Activated T-helper 1 cell treated with anti-CD3 and anti-CD28 coated beads, Interleukin-2, amount 50 U/mL, for 16 hours (primary cell): ENCODE data around the gene NSD2.
"Not testable (repeated sequence)": the region's sequence is repeated elsewhere in the genome, so short reads cannot be mapped to it uniquely, and the experiment has no call there.

Source experiments
- DNase-seq, 2 donors: peaks; one replicate each; pipeline ENCODE4 v3.0.0-alpha.2; 2020; ENCODE audit warnings: low read depth in 1 of 2, low spot score in 1 of 2

The NSD2 gene

DNA sequence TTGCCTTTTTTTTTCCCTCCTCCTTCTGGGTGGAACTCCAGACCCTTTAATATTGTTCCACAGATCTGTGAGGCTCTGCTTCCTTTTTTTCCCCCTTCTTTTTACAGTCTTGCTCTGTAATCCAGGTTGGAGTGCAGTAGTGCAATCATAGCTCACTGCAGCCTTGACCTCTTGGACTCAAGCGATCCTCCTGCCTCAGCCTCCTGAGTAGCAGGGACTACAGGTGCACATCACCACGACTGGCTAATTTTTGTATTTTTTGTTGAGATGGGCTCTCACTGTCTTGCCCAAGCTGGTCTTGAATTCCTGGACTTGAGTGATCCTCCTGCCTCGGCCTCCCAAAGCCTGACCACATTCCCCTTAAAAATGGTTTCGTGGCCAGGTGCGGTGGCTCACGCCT is 26.8 kb downstream of the NSD2 start:
- no peak for DNase-seq

DNA sequence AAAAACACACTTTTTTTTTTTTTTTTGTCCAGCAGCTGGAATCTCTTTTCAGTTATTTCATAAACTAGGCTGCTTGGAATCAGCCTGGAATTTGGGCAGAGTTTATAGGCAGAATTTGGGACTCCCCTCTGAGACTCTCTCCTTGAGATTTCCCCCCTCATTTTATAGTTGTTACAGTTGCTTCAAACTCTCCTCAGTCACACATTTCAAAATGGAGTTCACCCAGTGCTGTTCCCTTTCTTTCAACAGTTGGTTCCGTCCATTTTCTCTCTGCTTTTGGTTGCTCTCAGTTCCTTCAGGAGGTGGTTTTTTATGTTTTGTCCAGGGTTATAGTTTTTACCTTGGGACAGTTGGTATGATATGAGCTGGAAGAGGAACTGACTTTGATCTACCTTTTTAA is 27.5 kb downstream of the NSD2 start:
- no peak for DNase-seq

DNA sequence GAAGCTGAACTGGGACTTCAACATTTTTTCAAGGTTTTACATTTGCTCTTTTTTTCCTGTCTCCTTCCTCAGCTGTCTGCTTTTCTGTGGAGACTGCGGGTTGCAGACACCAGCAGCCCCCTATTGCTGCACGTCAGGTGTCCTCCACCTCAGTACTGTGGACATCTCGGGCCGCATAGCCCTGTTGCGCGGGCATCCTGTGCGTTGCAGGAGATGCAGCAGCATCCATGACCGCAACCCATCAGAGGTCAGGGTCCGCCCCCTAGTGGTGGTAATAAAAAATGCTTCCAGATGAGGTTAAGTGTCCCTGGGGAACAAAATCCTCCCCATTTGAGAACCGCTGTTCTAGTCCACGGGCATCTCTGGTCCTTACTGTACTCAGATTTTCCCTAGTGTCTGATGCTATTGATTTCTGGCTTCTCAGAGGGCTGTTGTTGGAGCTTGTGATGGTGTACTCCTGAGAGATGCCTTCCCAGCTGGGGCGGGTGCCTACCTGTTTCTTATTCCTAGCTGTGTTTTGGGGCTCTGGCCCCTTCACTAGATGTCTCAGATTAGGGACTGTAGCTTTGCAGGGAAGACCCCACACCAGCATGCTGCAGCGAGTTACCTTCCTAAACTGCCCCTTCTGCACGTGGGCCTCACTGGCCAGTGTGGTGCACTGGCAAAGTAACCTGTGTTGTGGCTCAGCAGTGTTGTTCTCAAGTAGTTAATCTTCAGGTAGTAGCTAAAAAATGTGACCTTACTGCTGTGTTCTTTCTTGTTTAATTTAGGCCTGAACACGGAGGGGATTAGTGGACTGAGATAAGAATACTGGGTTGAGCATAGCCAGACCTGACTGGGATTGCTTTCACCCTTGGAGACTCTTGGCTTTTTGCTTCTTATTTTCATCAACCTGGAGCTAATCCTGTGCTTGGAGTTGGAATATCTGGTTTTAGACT is 28.2 kb downstream of the NSD2 start:
- DNase-seq, result peak; percentile 41 to 49

DNA sequence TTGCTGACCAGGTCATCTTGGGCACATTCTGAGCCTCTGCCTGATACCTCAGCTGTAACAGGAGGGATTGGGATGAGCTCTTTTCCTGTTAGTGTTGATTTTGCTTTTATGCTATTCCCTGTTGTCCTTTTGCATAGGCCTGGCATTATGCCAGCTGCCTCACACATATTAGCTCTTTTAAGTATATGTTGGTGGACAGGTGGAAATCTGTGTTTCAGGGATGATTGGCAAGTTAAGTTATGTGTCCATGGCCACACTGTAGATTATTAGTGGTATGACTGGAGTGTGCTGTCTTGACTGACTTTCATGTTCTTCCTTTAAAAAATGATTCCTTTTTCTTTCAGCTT is 28.9 kb downstream of the NSD2 start:
- DNase-seq, result no peak

DNA sequence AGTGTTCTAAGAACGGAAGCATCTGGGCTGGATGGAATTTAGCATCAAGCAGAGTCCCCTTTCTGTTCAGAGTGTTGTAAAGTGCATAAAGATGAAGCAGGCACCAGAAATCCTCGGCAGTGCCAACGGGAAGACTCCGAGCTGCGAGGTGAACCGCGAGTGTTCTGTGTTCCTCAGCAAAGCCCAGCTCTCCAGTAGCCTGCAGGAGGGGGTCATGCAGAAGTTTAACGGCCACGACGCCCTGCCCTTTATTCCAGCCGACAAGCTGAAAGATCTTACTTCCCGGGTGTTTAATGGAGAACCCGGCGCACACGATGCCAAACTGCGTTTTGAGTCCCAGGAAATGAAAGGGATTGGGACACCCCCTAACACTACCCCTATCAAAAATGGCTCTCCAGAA is 29.4 kb downstream of the NSD2 start:
- no peak for DNase-seq

DNA sequence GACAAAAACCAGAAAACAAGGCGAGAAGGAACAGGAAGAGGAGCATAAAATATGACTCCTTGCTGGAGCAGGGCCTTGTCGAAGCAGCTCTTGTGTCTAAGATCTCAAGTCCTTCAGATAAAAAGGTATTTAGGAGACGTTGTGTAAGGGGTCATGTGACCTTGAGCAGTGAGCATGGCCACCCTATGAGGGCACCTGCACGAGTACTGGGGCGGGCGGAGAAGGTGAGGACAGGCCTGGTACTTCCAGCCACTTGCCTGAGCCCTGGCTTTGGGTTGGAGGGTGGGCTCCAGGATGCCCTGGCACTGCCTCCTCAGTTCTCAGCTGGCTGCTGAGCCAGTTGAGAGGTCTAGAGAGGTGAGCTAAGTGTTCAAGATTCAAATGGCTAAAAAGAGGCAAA is 29.9 kb downstream of the NSD2 start:
- DNase-seq, result no peak

DNA sequence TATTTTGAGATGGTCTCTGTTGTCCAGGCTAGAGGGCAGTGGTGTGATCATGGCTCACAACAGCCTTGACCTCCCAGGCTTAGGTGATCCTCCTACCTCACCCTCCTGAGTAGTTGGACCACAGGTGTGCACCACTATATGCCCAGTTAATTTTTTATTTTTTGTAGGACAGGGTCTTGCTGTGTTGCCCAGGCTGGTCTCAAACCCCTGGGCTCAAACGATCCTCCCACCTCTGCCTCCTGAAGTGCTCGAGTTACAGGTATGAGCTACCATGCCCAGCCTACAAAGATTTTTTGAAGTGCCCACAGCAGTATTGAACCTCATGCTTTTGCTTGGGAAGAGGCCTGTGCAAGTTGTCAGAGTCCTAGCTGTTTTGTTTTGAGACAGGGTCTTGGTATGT is 31.1 kb downstream of the NSD2 start:
- no peak for DNase-seq

DNA sequence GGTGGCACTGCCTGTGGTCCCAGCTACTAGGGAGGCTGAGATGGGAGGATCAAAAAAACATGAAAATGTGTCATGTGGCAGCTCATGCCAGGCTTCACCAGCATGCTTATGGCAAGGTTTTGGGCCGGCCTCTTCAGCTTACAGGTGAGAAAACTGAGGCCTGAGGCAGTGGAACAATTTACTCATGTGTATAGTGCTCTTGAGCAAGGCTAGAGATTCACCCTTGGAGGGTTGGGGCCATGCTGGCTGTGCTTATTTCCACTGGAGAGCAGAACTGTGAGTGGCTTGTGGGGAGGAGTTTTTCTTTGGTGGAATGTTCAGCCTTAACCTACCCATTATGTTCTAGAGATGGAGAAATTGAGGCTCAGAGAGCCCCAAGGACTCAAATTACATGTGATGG is 31.8 kb downstream of the NSD2 start:
- no peak for DNase-seq

DNA sequence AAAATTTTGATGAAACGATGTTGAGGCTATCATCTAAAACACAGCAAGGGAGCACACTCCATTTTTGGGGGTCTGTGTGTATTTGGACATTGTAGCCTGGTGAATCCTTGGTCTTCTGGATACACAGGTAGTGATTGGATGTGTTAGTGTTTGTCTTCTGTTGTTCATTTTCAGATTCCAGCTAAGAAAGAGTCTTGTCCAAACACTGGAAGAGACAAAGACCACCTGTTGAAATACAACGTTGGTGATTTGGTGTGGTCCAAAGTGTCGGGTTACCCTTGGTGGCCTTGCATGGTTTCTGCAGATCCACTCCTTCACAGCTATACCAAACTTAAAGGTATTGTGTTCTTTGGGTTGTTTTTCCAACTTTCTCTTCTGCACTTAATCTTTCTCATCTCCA is 32.8 kb downstream of the NSD2 start:
- no peak for DNase-seq

DNA sequence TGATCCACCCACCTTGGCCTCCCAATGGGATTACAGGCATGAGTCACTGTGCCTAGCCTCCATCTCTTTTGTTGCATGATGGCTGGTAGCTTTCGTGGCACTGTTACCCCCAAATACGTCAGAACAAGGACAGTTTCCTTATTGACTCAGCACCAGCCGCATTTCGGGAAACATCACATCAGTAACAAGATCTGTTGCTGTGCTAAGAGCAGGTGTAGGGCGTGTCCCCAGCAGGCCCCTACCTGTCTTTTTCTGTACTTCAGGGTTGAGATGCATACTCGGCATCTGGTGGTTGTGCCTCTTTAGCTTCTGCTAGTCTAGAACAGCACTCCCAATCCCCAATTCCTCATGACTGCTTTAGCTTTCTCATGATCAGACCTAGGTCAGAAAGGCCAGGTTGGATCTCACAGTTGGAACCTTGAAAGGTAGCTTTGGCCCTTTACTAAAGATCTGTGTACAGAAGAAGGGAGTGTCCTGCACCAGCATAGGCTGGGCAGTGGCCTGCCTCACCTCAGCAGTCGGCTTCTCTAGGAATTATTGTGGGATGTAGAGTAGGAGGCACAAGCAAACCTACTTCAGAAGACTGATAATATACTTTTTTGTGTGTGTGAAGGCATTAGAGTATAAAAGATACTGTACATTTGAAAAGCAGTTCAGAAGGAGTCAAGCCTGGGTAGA is 36.8 kb downstream of the NSD2 start:
- no peak for DNase-seq

DNA sequence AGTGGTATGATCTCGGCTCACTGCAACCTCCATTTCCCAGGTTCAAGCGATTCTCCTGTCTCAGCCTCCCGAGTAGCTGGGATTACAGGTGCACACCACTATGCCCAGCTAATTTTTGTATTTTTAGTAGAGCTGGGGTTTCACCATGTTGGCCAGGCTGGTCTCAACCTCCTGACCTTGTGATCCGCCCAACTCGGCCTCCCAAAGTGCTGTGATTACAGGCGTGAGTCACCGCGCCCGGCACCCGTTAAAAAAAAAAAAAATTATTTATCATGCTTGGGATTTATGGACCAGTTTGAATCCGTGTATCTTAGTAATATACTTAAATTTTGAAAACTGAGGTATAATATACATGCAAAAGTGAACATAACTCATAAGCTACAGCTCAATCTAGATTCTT is 38.5 kb downstream of the NSD2 start:
- DNase-seq, result not testable (repeated sequence)

DNA sequence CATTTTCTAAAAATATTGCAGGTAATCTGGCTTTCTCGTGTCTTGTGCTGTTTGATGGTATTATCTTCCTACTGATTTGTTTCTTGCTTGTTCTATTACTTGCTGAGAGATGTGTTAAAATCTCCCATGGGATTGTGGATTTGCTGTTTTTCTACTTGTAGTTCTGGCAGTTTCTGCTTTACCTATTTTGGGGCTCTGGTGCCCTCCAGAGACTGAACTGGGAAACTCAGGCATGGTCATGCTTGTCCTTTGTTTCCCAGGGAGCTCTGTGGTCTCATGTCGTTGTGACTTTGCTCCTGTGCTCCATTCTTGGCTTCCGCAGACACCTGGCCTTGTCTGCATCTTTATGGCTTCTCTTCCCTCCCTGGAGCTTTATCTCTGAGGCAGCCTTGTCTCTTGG is 39.5 kb downstream of the NSD2 start:
- no peak for DNase-seq

DNA sequence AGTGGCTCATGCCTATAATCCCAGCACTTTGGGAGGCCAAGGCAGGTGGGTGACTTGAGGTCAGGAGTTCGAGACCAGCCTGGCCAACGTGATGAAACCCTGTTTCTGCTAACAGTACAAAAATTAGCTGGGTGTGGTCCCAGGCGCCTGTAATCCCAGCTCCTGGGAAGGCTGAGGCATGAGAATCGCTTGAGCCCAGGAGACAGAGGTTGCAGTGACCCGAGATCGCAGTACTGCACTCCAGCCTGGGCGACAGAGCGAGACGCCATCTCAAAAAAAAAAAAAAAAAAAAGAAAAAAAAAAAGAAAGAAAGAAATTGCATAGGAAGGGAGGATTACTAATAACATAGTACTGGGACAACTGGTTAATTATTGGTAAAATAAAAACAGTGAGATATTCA is 40.1 kb downstream of the NSD2 start:
- DNase-seq, result not testable (repeated sequence)

DNA sequence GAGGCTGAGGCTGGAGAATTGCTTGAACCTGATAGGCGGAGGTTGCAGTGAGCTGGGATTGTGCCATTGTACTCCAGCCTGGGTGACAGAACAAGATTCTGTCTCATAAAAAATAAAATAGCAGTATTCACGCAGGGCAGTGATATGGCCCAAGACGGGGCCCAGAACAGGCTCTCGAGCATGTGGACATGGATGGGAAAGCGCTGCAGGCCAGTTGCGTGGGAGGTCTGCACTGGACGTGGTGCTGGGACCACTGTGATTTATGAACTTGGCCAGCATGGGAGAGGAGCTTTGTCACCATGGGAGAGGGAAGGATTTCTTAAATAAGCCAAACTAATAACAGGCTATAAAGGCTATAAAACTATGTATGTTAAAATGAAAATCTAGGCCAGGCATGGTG is 51.6 kb downstream of the NSD2 start:
- DNase-seq, result no peak

DNA sequence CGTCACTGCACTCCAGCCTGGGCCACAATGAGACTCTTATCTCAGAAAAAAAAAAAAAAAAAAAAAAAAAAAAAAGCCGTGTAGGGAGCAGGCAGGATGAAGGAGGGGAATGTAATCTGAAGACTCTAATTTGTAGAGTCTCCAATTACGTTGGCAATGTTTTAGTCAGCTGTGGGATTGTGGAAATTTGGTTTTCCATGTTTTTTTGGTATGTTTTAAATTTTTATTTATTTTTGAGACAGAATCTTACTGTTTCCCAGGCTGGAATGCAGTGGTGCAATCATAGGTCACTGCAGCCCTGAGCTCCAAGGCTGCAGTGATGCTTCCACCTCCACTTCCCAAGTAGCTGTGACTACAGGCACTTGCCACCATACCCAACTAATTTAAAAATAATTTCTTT is 56.5 kb downstream of the NSD2 start:
- DNase-seq, result no peak

DNA sequence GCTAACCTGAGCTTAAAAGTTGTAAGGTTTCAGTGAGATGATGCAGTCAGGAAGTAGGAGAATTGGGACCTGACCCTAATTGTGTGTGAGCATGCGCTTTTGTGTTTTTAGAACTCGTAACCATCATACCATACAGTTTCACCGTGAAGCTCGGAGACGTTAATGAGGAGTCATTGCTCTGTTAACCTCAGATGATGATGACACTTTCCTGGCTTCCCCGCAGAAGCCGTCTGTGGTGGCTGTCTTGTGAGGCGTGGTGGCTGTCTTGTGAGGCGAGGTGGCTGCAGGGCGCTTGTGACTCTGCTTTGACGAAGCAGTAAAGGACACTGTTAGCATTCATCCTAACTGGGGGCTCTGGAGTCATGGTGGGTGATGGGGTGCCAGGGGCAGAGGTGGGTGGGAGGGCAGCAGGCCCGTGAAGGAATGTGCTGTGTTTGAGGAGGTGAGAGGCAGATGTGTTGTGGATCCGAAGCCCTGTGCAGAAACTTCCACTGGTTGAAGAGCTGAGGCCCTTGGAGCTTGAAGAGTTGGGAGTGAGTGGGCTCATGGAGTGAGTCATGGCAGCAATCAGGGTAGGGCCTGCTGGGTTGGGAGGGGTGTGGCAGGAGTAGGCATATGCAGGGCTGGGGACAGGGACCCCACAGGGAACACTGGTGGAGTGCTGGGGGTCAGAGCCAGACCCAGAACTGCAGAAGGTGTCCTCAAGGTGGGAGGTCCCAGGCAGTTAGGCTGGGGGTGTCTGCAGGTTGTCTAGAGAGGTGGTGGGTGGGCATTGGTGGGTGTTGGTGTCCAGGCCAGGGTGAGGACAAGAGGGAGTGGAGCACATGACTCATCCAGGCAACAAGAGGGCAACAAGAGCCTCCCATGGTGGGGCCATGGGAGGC is 57.4 kb downstream of the NSD2 start:
- DNase-seq, result no peak

DNA sequence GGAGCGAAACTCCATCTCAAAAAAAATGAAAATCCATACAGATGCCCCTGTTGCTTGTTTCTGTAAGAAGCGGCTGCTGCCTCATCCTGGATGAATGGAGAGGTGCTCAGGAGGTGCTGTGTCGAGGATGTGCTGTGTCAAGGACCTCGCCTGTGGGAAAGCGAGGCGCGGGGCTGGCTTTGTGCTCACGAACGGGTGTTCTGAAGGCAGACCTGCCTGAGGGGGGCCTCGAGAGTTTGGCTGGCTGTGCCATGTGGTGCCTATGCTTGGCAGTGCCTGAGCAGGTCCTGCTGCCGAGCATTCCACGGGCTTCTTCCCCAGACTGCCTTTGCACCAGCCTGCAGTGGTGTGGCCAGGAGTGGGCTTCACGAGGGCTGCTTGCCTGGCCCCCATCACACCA is 61.5 kb downstream of the NSD2 start:
- DNase-seq, result no peak

DNA sequence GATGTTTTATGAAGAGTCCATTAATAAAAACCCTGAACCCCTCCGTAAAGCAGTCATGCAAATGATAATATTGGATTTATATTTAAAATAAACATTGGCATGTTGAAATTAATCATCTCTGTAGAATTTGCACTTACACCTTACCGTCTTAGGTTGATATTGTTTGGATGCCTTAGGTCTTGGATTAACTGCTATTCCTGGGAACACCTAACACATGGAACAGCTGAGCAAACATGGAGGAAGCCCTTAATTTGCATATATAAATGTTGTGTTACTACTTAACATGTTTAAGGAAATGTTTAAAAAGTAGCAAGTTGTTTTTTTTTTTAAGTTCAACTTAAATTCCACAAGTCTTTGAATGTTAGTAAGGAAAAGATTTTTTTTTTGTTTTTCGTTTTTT is 62.5 kb downstream of the NSD2 start:
- no peak for DNase-seq

DNA sequence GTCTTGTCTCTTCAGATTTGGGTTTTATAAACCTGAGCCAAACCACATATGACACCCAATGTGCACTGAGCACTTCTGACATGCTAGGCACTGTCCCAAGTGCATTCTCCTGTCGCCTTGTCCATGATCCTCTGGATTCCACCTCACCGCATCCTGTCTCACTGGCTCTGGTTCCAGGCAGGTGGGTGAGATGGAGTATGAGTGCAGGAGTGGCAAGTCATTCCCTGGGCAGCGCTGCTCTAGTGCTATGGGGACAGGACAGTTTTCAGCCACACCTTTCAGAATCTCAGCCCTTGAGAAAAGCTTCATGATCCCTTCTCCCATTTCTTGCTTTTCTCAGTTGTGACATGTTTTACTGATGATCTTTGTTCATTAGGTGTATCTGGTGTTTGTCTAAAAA is 66.4 kb downstream of the NSD2 start:
- no peak for DNase-seq

DNA sequence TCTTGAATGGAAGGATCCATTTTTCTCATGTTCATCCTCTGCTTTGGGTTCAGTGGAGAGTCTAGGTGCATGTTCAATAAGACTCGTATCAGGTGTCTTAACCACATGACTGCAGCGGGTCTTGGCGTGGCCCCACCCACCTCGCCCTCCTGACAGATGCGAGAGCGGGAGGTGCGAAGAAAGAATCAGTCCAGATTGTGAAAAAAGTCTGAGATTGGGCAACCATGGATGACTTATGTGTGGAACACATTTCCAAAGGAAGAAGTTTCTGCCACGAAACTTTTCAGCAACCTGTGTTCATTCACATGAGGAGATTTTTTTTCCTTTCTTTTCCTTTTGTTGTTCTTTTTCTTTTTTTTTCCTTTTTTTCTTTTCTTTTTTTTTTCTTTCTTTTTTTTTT is 66.8 kb downstream of the NSD2 start:
- no peak for DNase-seq

DNA sequence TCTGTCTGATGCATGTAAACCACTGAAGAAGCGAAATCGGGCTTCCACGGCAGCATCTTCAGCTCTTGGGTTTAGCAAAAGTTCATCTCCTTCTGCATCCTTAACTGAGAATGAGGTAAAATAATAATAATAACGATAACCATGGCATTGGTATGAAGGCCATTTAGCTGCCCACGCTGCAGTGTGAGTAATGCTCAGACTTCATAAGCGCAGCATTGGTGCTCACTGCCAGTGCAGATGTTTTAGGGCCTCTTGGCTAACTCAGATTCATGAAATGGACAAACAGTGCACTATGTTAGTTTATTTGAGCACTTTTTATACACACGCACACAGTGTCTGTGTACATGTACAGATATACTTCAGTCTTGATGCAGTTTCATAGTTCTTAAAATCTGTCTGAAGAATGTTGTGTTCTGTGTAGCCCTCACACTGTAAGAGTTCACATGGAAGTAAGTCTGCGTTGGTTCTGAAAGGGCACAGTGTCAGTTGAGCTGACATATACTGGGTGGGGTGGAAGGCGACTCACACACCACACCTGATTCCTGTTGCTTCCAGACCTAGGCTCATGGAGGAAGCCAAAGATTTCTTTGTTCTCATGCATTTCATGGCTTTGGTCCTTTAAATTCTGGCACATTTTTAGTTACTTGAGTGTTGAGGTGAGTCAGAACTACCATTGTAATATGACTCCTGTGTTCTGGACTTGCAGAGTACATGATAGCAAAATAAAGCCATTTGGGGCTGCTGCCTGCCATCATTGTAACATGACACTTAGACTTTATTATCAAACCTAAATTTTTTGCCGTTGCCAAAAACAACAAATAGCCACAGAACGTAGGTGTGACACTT is 68.7 kb downstream of the NSD2 start:
- DNase-seq, result no peak
